NB4 (cell line): Measurements from ENCODE around the gene HEXA.

Source experiments
- CTCF ChIP-seq: IDR thresholded peaks from one replicate; pipeline ENCODE4 v1.5.1; 2012; ENCODE audit warnings: low read depth, low read length
- POLR2A ChIP-seq: IDR thresholded peaks from 2 replicates; pipeline ENCODE4 v1.6.1; 2011; ENCODE audit warnings: mild to moderate bottlenecking; ENCODE audit not compliant: insufficient read length; ENCODE audit errors: extremely low read depth

GRCh38 chr15:72368899-72369298, 6.9 kb downstream of the HEXA start:
- no peak for TF ChIP-seq CTCF
- no peak for TF ChIP-seq POLR2A
